Body of pancreas (tissue), 4 donors: ENCODE data around the gene ALDH1A3.

Experiments used
- POLR2A ChIP-seq, 3 donors: fragments of 450-650 bp; IDR thresholded peaks; one replicate each; pipeline ENCODE4 v1.6.1; 2016; ENCODE audit warnings: antibody characterized with exemption in 3 of 3, mild to moderate bottlenecking in 2 of 3
- TF ChIP-seq, protein P1 (sequence below), 7 experiments: fragments of 450-650 bp in 4 of 7; fragments of 200-600 bp in 3 of 7; sonication (generic) in 3 of 7; IDR thresholded peaks; one replicate each; pipeline ENCODE4 v1.5.1; 2016 to 2019; ENCODE audit warnings: antibody characterized with exemption in 7 of 7

DNA sequence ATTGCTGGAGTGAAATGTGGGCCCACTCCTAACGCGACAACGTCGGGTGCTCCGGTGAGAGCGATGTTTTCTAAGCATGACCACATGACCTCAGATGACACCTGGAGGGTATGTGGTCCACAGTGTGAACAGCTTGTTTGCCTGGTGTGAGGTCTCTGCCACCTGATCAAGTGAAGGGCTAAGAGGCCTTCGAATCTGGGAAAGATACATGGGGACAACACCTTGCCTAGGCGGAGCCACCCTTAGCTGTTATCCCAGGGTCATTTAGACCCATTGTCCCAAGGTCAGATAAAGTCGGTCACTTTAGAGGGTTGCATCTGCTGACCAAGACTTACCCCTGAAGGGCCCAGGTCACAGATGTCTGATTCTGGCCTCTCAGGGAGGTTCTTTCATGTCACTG lies 34.9 kb upstream of the ALDH1A3 start:
- TF ChIP-seq POLR2A (IDR thresholded peaks at IDR 0.05): no peak
- TF ChIP-seq, protein P1, sequence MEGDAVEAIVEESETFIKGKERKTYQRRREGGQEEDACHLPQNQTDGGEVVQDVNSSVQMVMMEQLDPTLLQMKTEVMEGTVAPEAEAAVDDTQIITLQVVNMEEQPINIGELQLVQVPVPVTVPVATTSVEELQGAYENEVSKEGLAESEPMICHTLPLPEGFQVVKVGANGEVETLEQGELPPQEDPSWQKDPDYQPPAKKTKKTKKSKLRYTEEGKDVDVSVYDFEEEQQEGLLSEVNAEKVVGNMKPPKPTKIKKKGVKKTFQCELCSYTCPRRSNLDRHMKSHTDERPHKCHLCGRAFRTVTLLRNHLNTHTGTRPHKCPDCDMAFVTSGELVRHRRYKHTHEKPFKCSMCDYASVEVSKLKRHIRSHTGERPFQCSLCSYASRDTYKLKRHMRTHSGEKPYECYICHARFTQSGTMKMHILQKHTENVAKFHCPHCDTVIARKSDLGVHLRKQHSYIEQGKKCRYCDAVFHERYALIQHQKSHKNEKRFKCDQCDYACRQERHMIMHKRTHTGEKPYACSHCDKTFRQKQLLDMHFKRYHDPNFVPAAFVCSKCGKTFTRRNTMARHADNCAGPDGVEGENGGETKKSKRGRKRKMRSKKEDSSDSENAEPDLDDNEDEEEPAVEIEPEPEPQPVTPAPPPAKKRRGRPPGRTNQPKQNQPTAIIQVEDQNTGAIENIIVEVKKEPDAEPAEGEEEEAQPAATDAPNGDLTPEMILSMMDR (IDR thresholded peaks at IDR 0.05): no peak
